BE2C (cell line): Measurements from ENCODE around the gene VAMP8.
A peak's percentile ranks its signal among the peaks of the same experiment; 100 is the strongest.

ENCODE experiments used
- DNase-seq: peaks from one replicate; pipeline ENCODE4 v3.0.0-alpha.2; 2020
- H3K27me3 ChIP-seq: fragments of 250-450 bp; sonication (Bioruptor Pico); 2 replicates; pipeline ENCODE4 v1.5.1; 2020; ENCODE audit warnings: mild to moderate bottlenecking
- H3K36me3 ChIP-seq: fragments of 250-450 bp; sonication (Bioruptor Pico); 2 replicates; pipeline ENCODE4 v1.5.1; 2020; ENCODE audit warnings: mild to moderate bottlenecking
- H3K4me1 ChIP-seq: fragments of 250-450 bp; sonication (Bioruptor Pico); 2 replicates; pipeline ENCODE4 v1.5.1; 2020
- H3K4me3 ChIP-seq: 2 replicates; pipeline ENCODE4 v1.5.1; 2011; ENCODE audit warnings: low read depth, low read length
- H3K9me3 ChIP-seq: fragments of 250-450 bp; sonication (Bioruptor Pico); 2 replicates; pipeline ENCODE4 v1.5.1; 2020
- TF ChIP-seq, protein P1 (sequence below): IDR thresholded peaks from 2 replicates; pipeline ENCODE4 v1.5.1; 2012; ENCODE audit warnings: mild to moderate bottlenecking, low read depth, low read length

The VAMP8 gene

GRCh38 chr2:85604568-85605339 is 27.4 kb downstream of the VAMP8 start:
- H3K27me3 ChIP-seq, result no peaks in the 10 kb centered on the region
- no peaks in the 10 kb centered on the region for H3K36me3 ChIP-seq
- TF ChIP-seq, protein P1, sequence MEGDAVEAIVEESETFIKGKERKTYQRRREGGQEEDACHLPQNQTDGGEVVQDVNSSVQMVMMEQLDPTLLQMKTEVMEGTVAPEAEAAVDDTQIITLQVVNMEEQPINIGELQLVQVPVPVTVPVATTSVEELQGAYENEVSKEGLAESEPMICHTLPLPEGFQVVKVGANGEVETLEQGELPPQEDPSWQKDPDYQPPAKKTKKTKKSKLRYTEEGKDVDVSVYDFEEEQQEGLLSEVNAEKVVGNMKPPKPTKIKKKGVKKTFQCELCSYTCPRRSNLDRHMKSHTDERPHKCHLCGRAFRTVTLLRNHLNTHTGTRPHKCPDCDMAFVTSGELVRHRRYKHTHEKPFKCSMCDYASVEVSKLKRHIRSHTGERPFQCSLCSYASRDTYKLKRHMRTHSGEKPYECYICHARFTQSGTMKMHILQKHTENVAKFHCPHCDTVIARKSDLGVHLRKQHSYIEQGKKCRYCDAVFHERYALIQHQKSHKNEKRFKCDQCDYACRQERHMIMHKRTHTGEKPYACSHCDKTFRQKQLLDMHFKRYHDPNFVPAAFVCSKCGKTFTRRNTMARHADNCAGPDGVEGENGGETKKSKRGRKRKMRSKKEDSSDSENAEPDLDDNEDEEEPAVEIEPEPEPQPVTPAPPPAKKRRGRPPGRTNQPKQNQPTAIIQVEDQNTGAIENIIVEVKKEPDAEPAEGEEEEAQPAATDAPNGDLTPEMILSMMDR, result no peak
- DNase-seq, result no peak
- no peaks in the 10 kb centered on the region for H3K4me1 ChIP-seq
- H3K9me3 ChIP-seq, result no peaks in the 10 kb centered on the region
- no peak overlapping the region for H3K4me3 ChIP-seq

DNA sequence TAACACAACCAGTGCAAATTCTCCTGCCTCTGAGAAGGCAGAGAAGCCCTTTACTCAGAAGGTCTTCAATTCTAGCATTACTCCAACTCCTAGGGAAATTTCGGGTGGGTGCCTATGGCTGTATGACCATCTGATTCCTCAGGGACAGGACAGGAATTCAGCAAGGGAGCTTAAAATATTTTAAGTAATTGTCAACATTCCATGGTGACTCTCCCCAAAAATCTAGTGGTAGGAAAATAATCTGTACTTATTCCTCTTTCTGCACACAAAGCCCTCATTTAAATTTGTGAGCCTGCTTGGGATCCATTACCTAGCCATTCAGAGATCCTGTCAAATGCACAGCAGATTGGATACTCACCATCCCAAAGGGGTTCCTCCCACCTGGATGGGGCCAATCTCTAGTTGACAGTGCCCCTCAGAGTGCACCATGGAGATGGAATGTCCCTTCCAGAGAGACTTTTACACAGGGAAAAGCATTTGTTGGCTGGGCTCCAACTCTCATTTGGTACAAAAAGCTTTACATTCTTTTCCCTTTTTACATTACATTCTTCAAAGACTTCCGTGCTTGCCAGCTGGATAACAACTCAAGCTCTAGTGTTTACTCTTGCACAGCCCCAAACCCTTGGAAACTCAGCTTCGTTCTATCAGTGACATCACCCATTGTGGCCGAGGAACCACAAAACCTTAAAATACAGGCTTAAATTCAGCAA is 28.2 kb downstream of the VAMP8 start:
- H3K4me3 ChIP-seq, result no peak overlapping the region

GRCh38 chr2:85606116-85606455 is 28.7 kb downstream of the VAMP8 start:
- H3K27me3 ChIP-seq, result no peaks in the 10 kb centered on the region
- no peaks in the 10 kb centered on the region for H3K9me3 ChIP-seq
- no peaks in the 10 kb centered on the region for H3K4me1 ChIP-seq
- H3K4me3 ChIP-seq, result no peak overlapping the region
- H3K36me3 ChIP-seq, result no peaks in the 10 kb centered on the region
- no peak for DNase-seq
- TF ChIP-seq, protein P1, result no peak

More for the DNA sequence above, 28.2 kb downstream of the VAMP8 start:
- no peak for DNase-seq
- TF ChIP-seq, protein P1, result no peak
- Histone ChIP-seq H3K9me3 (no peaks in the 10 kb centered on the region), H3K27me3 (no peaks in the 10 kb centered on the region), H3K4me1 (no peaks in the 10 kb centered on the region), H3K36me3 (no peaks in the 10 kb centered on the region)

DNA sequence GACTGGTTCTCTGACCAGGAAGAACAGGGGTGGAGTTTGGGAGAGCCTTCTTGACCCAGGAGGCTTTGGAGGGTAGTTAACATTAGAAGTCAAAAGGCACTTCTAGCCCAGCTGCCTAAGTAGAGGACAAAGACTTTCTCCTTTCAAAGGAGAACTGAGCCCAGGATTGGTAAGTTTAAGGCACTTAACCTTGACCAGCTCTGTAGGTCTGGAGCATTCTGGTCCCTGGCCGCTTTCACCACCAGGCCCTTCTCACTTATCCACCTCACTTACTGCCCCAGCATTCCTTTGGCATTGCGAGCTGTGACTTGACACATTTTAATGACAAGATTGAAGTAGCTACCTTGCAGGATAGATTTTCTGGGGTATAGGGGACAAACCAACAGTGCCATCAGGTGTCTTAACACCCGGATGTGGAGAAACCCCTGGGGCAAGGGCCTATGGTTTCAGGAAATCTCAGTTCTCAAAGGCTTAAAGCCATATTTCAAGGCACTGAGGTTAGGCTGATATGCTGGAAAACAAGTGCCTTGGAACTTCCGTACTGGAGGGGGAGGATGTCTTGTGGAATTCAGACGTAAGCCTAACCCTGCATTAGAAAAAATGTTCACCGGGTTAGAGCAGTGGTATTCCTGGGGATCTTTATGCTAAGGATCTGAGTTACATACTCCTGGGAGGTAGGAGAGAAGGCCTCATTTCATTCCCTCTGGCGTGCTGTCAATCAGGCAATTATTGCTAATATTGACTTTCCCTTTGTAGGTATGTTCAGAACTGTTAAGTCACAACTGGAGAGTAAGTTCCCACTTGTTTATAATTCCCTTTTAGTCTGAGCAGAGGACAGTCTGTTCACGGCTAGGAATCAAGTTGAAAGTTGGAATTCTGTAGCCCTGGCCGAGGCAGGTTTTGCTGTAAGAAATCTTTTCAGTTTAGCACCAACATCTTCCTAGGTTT is 30.2 kb downstream of the VAMP8 start:
- no peaks in the 10 kb centered on the region for H3K9me3 ChIP-seq
- no peaks in the 10 kb centered on the region for H3K4me1 ChIP-seq
- H3K4me3 ChIP-seq, result no peak overlapping the region
- DNase-seq, result no peak
- no peaks in the 10 kb centered on the region for H3K36me3 ChIP-seq
- TF ChIP-seq, protein P1, result no peak
- H3K27me3 ChIP-seq, result no peaks in the 10 kb centered on the region

DNA sequence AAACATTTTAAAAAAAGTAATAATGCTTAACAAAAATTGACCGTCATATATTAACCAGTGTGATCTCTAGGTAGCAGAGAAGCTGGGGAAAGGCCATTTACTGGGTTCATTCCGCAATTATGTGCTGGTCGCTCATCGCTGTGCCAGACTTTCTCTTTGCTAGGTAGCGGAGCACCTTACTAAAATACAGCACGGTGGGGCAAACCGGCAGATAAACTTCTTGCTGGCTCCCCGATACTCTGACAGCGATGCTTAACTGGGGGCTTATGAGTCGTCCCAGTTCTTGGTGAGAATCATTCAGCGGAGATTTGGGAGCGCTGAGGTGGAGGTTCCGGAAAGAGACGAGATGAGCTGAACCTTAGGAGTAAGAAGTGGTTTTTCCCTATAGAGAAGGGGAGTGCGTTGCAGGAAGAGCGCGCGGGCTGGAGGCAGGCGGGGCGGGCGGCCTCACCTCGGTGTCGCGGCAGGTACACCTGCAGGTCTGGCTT is 33.9 kb downstream of the VAMP8 start:
- TF ChIP-seq, protein P1, result no peak
- H3K9me3 ChIP-seq, result no peaks in the 10 kb centered on the region
- H3K4me1 ChIP-seq, result no peaks in the 10 kb centered on the region
- DNase-seq, result no peak
- H3K36me3 ChIP-seq, result no peaks in the 10 kb centered on the region
- no peaks in the 10 kb centered on the region for H3K27me3 ChIP-seq
- H3K4me3 ChIP-seq, result peak overlapping the region; percentile 68
